Right lobe of liver (tissue), 6 donors: Measurements from ENCODE around the gene COX10. TPM values are rescaled to one million over a fixed set of nuclear protein-coding genes. Genes with fewer than 3 reads are reported as not detected.
"Not testable (repeated sequence)": the region's sequence is repeated elsewhere in the genome, so short reads cannot be mapped to it uniquely, and the experiment has no call there.

Experiments used
- ATAC-seq, 4 donors: fragments of 200-7000 bp; cut with Tn5 transposase; one replicate each; pipeline ENCODE4 v1.9.1; 2020; ENCODE audit warnings: mild to moderate bottlenecking in 4 of 4, moderate library complexity in 4 of 4
- DNase-seq, 3 donors: peaks; one replicate each; pipeline ENCODE4 v3.0.0-alpha.2; 2020
- H3K27ac ChIP-seq, 3 donors: fragments of 200-600 bp; one replicate each; pipeline ENCODE4 v1.8.0; 2022
- H3K27me3 ChIP-seq, 2 donors: fragments of 200-600 bp; one replicate each; pipeline ENCODE4 v1.8.0; 2022
- H3K36me3 ChIP-seq, 4 donors: fragments of 200-600 bp; sonication (generic) in 1 of 4; one replicate each; pipeline versions ENCODE4 v1.5.1 to v1.8.0; 2017 to 2022; ENCODE audit warnings: control low read depth in 1 of 4
- H3K4me1 ChIP-seq, 4 donors: fragments of 200-600 bp; sonication (generic) in 1 of 4; one replicate each; pipeline versions ENCODE4 v1.5.1 to v1.8.0; 2017 to 2022; ENCODE audit warnings: control low read depth in 1 of 4
- H3K4me3 ChIP-seq, 3 donors: fragments of 200-600 bp; one replicate each; pipeline ENCODE4 v1.8.0; 2022
- H3K9me3 ChIP-seq, 4 donors: fragments of 200-600 bp; sonication (generic) in 1 of 4; one replicate each; pipeline versions ENCODE4 v1.5.1 to v1.8.0; 2017 to 2022; ENCODE audit warnings: control low read depth in 1 of 4
- CTCF ChIP-seq, 4 donors: fragments of 200-600 bp in 3 of 4; fragments of 450-650 bp in 1 of 4; IDR thresholded peaks; one replicate each; pipeline versions ENCODE4 v1.5.1 to v1.8.0; 2016 to 2022; ENCODE audit warnings: antibody characterized with exemption in 4 of 4, mild to moderate bottlenecking in 2 of 4
- POLR2A ChIP-seq: fragments of 450-650 bp; IDR thresholded peaks from one replicate; pipeline ENCODE4 v1.6.1; 2017; ENCODE audit warnings: antibody characterized with exemption, mild to moderate bottlenecking
- WGBS: methylation state at CpG from one replicate; pipeline ENCODE4 v1.1.6; 2018; ENCODE audit warnings: low coverage, low lambda C conversion rate; ENCODE audit not compliant: insufficient coverage; ENCODE audit errors: missing lambda C conversion rate; 5-methylcytosine and 5-hydroxymethylcytosine counted together
- intact Hi-C, 2 donors: fragments of 100-400 bp; cut with DNase I; formaldehyde crosslinking; loops; one replicate each; pipeline versions ENCODE4 v1.11.2 to v1.14.1; 2022
- total RNA-seq, 6 experiments: library from RNA; depleted of rRNA in 2 of 6; stranded (reverse); fragments of >200 nt in 2 of 6; fragmentation: NEBNext Ultra II Directional in 3 of 6; extraction: Animal tissue kit (Norgen Biotek cat#: 25700) in 3 of 6; gene quantifications; one replicate each; pipeline versions ENCODE4 v1.1.0 to v1.2.4, GENCODE V29; 2016 to 2023
- donor health status: DM: no; HTN: yes; CAD: no.
- donor health status: DM: no; HTN: no; CAD: no.
- donor health status: DM: no; HTN: no; CAD: no.
- donor health status: DM: no; HTN: yes; CAD: no.
- donor health status: DM: no; HTN: yes; CAD: no.

COX10 gene
- total RNA-seq, 6 experiments from 2014 or later = 6.8 to 23.0 (median 9.0) TPM

- H3K4me3 ChIP-seq = no peak overlapping the region
- 32% methylated on average over 4 of the region's 4 CpGs for WGBS
- no peaks in the 10 kb centered on the region for H3K9me3 ChIP-seq
- DNase-seq (no peak), ATAC-seq (peak; percentile 48 to 70 (median 66))
- H3K4me1 ChIP-seq = no peaks in the 10 kb centered on the region
- TF ChIP-seq CTCF (IDR thresholded peaks at IDR 0.05) (no peak), POLR2A (no peak)
- H3K36me3 ChIP-seq = no peaks in the 10 kb centered on the region
- intact Hi-C loops = no loop called here
- H3K27me3 ChIP-seq = no peaks in the 10 kb centered on the region
- H3K27ac ChIP-seq = no peak overlapping the region
These were observed 87.4 kb downstream of the COX10 start for GRCh38 chr17:14156689-14157088.

- H3K9me3 ChIP-seq = no peaks in the 10 kb centered on the region
- no peaks in the 10 kb centered on the region for H3K4me1 ChIP-seq
- intact Hi-C loops = no loop called here
- WGBS = 100% methylated on average over 1 of the region's 1 CpG
- no peak overlapping the region for H3K27ac ChIP-seq
- H3K27me3 ChIP-seq = no peaks in the 10 kb centered on the region
- TF ChIP-seq POLR2A (no peak), CTCF (IDR thresholded peaks at IDR 0.05) (no peak)
- no peak overlapping the region for H3K4me3 ChIP-seq
- ATAC-seq (no peak), DNase-seq (no peak)
- no peaks in the 10 kb centered on the region for H3K36me3 ChIP-seq
These were observed 88.5 kb downstream of the COX10 start for GRCh38 chr17:14157822-14158221.

DNA sequence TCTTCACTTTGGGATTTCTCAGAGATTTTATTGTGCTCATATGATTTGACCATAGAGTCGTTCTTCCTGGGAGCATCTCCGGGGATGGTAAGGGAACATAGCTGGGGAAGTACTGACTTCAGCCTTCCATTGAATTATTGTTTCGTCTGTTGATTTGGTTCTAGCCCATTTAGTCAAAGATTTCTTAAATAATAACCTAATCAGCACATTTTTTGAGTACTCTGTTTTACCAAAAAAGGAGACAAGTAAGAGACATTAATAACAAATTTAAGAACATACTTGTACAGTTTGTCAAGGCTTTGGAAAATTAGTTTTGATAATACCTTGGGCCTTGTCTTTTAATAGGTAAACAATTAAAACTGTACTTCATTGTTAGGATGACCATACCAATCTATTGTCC, 89.4 kb downstream of the COX10 start:
- Histone ChIP-seq H3K4me1 (no peaks in the 10 kb centered on the region), H3K36me3 (no peaks in the 10 kb centered on the region), H3K27me3 (no peaks in the 10 kb centered on the region), H3K27ac (no peak overlapping the region), H3K4me3 (no peak overlapping the region), H3K9me3 (no peaks in the 10 kb centered on the region)
- intact Hi-C loops = no loop called here
- ATAC-seq (no peak), DNase-seq (no peak)
- TF ChIP-seq CTCF (IDR thresholded peaks at IDR 0.05) = no peak
- WGBS = 92% methylated on average over 3 of the region's 3 CpGs

DNA sequence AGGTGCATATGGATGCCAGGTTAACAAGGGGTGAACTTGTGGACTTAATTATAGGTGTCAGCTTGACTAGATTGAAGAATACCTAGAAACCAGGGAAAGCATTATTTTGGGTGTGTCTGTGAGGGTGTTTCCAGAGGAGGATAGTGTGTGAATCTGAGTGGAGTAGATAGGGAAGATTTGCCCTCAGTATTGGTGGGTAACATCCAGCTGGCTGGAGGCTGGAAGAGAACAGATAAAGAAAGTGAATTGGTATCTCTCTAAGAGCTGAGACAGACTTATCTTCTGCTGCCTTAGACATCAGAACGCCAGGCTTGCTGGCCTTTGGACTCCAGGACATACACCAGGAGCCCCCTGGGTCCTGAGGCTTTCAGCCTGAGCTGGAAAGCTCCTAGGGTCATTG, 92.1 kb downstream of the COX10 start:
- ATAC-seq (no peak), DNase-seq (no peak)
- intact Hi-C loops = no loop called here
- Histone ChIP-seq H3K4me3 (no peak overlapping the region), H3K27ac (no peak overlapping the region), H3K36me3 (no peaks in the 10 kb centered on the region), H3K4me1 (no peaks in the 10 kb centered on the region), H3K27me3 (no peaks in the 10 kb centered on the region), H3K9me3 (no peaks in the 10 kb centered on the region)
- no peak for TF ChIP-seq POLR2A
- TF ChIP-seq CTCF (IDR thresholded peaks at IDR 0.05) = no peak
- WGBS = no CpG with 5 or more reads among the region's 1 CpG

- DNase-seq (no peak), ATAC-seq (no peak)
- 100% methylated on average over 1 of the region's 1 CpG for WGBS
- Histone ChIP-seq H3K27me3 (no peaks in the 10 kb centered on the region), H3K9me3 (peaks cover 0 to 11% (median 5%) of the 10 kb centered on the region in 4 donors), H3K4me1 (no peaks in the 10 kb centered on the region), H3K27ac (no peak overlapping the region), H3K4me3 (no peak overlapping the region), H3K36me3 (no peaks in the 10 kb centered on the region)
- intact Hi-C loops = no loop called here
- no peak for TF ChIP-seq POLR2A
- no peak for TF ChIP-seq CTCF (IDR thresholded peaks at IDR 0.05)
These were observed 96.3 kb downstream of the COX10 start for GRCh38 chr17:14165616-14166015.

DNA sequence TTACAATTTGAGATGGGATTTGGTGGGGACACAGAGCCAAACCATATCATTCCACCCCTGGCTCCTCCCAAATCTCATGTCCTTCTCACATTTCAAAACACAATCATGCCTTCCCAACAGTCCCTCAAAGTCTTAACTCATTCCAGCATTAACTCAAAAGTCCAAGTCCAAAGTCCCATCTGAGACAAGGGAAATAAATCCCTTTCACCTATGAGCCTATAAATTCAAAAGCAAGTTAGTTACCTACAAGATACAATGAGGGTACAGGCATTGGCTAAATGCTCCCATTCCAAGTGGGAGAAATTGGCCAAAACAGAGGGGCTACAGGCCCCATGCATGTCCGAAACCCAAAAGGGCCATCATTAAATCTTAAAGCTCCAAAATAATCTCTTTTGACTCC, 98.5 kb downstream of the COX10 start:
- H3K27me3 ChIP-seq = not testable (repeated sequence)

More for the DNA sequence above, 98.5 kb downstream of the COX10 start:
- DNase-seq, H3K4me1 ChIP-seq, H3K4me3 ChIP-seq, H3K27ac ChIP-seq, ATAC-seq, H3K36me3 ChIP-seq, intact Hi-C loops: not testable (repeated sequence)
- H3K9me3 ChIP-seq = peaks cover 0 to 11% (median 5%) of the 10 kb centered on the region in 4 donors
- WGBS = 80% methylated on average over 1 of the region's 1 CpG
